Stimulated activated CD4-positive, alpha-beta T cell treated with anti-CD3 and anti-CD28 coated beads, TNF-alpha, amount 100 ng/mL, for 24 hours (primary cell): ENCODE data around the gene SLFN12.
A peak's percentile ranks its signal among the peaks of the same experiment; 100 is the strongest.
"Not testable (repeated sequence)": the region's sequence is repeated elsewhere in the genome, so short reads cannot be mapped to it uniquely, and the experiment has no call there.

ENCODE experiments used
- DNase-seq, 3 experiments: peaks; one replicate each; pipeline ENCODE4 v3.0.0-alpha.2; 2020; ENCODE audit warnings: low read depth in 3 of 3

The SLFN12 gene

GRCh38 chr17:35432176-35433074 lies at the start of gene SLFN12:
Gene SLFN12, minus strand, starts transcription at chr17:35432500. Its CDS starts 9,472 bp downstream, at chr17:35423028.
- DNase-seq = peak in 2 of 3 experiments; percentile 12 to 21

- no peak for DNase-seq
Observed at GRCh38 chr17:35479271-35479670, 47.0 kb upstream of the SLFN12 start.

GRCh38 chr17:35477248-35477647 lies 44.9 kb upstream of the SLFN12 start:
- no peak for DNase-seq

GRCh38 chr17:35476283-35476820 lies 44.1 kb upstream of the SLFN12 start:
- no peak for DNase-seq

- no peak for DNase-seq
Observed at GRCh38 chr17:35468475-35468874, 36.2 kb upstream of the SLFN12 start.

GRCh38 chr17:35467824-35468223 lies 35.5 kb upstream of the SLFN12 start:
- DNase-seq = no peak

GRCh38 chr17:35460354-35460851 lies 28.1 kb upstream of the SLFN12 start:
- DNase-seq = peak in 2 of 3 experiments; percentile 9 to 44

GRCh38 chr17:35454035-35454434 lies 21.7 kb upstream of the SLFN12 start:
- DNase-seq = not testable (repeated sequence)

- DNase-seq = no peak
Observed at GRCh38 chr17:35453171-35453570, 20.9 kb upstream of the SLFN12 start.

GRCh38 chr17:35449371-35449931 lies 17.2 kb upstream of the SLFN12 start:
- no peak for DNase-seq

- DNase-seq = no peak
Observed at GRCh38 chr17:35448899-35449227, 16.6 kb upstream of the SLFN12 start.

- peak; percentile 75 to 95 (median 82) for DNase-seq
Observed at GRCh38 chr17:35448214-35448898, 16.1 kb upstream of the SLFN12 start, which contains the start of gene SLFN13. Gene SLFN13, minus strand, starts transcription at chr17:35448766. Its CDS starts 3,086 bp downstream, at chr17:35445680.

- DNase-seq = no peak
Observed at GRCh38 chr17:35447499-35447898, 15.2 kb upstream of the SLFN12 start.

- DNase-seq = no peak
Observed at GRCh38 chr17:35438433-35438832, 6.1 kb upstream of the SLFN12 start.

- DNase-seq = peak; percentile 47 to 63 (median 51)
Observed at GRCh38 chr17:35433075-35433894, 985 bp upstream of the SLFN12 start.

GRCh38 chr17:35429702-35430101 lies 2.6 kb downstream of the SLFN12 start:
- no peak for DNase-seq

GRCh38 chr17:35428229-35428628 lies 4.1 kb downstream of the SLFN12 start:
- no peak for DNase-seq

GRCh38 chr17:35423761-35424160 lies 8.5 kb downstream of the SLFN12 start:
- DNase-seq = no peak

- DNase-seq = not testable (repeated sequence)
Observed at GRCh38 chr17:35421069-35421468, 11.2 kb downstream of the SLFN12 start.

- no peak for DNase-seq
Observed at GRCh38 chr17:35416659-35417058, 15.6 kb downstream of the SLFN12 start.

- not testable (repeated sequence) for DNase-seq
Observed at GRCh38 chr17:35414707-35415106, 17.6 kb downstream of the SLFN12 start.
